IMR-90 (cell line): ENCODE results near the gene AGAP1. TPM values are rescaled to one million over a fixed set of nuclear protein-coding genes. Genes with fewer than 3 reads are reported as not detected.

ENCODE experiments used
- ATAC-seq: fragments of 200-7000 bp; cut with Tn5 transposase; 2 replicates; pipeline ENCODE4 v1.9.1; 2020; ENCODE audit warnings: low read depth, mild to moderate bottlenecking, moderate library complexity
- BruUV-seq: library from RNA; stranded (reverse); fragments of 400-500 nt; replicated peaks from 2 replicates; lab custom pipeline; 2021; lab: Mats Ljungman, UMichigan
- CTCF ChIA-PET: fragments of 300-600 bp; formaldehyde crosslinking; extraction: SDS; loops from one replicate; lab custom pipeline; 2021; ENCODE audit warnings: antibody characterized with exemption; lab: Yijun Ruan, JAX
- POLR2A ChIA-PET: fragments of 300-600 bp; sonication (Branson Sonifier 250); formaldehyde crosslinking; loops from one replicate; lab custom pipeline; 2022; ENCODE audit warnings: antibody characterized with exemption; ENCODE audit not compliant: unreplicated experiment; lab: Charles Lee
- DNase-seq: peaks from one replicate; pipeline ENCODE4 v3.0.0; 2013
- H2AFZ ChIP-seq: replicated peaks from 2 replicates; pipeline ENCODE3; 2013; ENCODE audit warnings: low read length, mild to moderate bottlenecking; ENCODE audit not compliant: poor library complexity
- H2AK5ac ChIP-seq: 2 replicates; pipeline ENCODE4 v1.6.1; 2013; ENCODE audit warnings: low read depth, low read length, inconsistent platforms
- H2AK9ac ChIP-seq: replicated peaks from 2 replicates; pipeline ENCODE3; 2013; ENCODE audit warnings: mild to moderate bottlenecking, low read depth, low read length, moderate library complexity; ENCODE audit not compliant: poor library complexity
- H2BK120ac ChIP-seq: 2 replicates; pipeline ENCODE4 v1.6.1; 2013; ENCODE audit warnings: low read depth, low read length, inconsistent platforms
- H2BK15ac ChIP-seq: 3 replicates; pipeline ENCODE4 v1.6.1; 2013; ENCODE audit warnings: low read depth, low read length, inconsistent platforms
- H2BK20ac ChIP-seq: 2 replicates; pipeline ENCODE4 v1.6.1; 2013; ENCODE audit warnings: low read depth, mild to moderate bottlenecking, inconsistent platforms, low read length, moderate library complexity
- H2BK5ac ChIP-seq: 2 replicates; pipeline ENCODE4 v1.6.1; 2013; ENCODE audit warnings: mild to moderate bottlenecking, low read depth, low read length, inconsistent platforms; ENCODE audit not compliant: poor library complexity, severe bottlenecking
- H3K14ac ChIP-seq: replicated peaks from 2 replicates; pipeline ENCODE4 v1.6.1; 2013; ENCODE audit warnings: low read depth, low read length, inconsistent platforms
- H3K18ac ChIP-seq: 2 replicates; pipeline ENCODE4 v1.6.1; 2013; ENCODE audit warnings: low read depth, low read length, control low read depth
- H3K23ac ChIP-seq: 2 replicates; pipeline ENCODE4 v1.6.1; 2013; ENCODE audit warnings: low read depth, low read length, inconsistent platforms
- H3K27ac ChIP-seq: 2 replicates; pipeline ENCODE4 v1.5.1; 2013; ENCODE audit warnings: mild to moderate bottlenecking, control low read depth, low read length; ENCODE audit not compliant: insufficient read depth
- H3K27me3 ChIP-seq: 2 replicates; pipeline ENCODE4 v1.6.1; 2013; ENCODE audit warnings: low read length; ENCODE audit not compliant: control insufficient read depth, insufficient read depth
- H3K36me3 ChIP-seq: 2 replicates; pipeline ENCODE4 v1.6.1; 2013; ENCODE audit warnings: low read length, mixed read lengths; ENCODE audit not compliant: control insufficient read depth, insufficient read depth
- H3K4ac ChIP-seq: 2 replicates; pipeline ENCODE4 v1.6.1; 2013; ENCODE audit warnings: low read depth, low read length, inconsistent platforms
- H3K4me1 ChIP-seq: 2 replicates; pipeline ENCODE4 v1.6.1; 2013; ENCODE audit warnings: low read length, mixed read lengths; ENCODE audit not compliant: control insufficient read depth, insufficient read depth
- H3K4me2 ChIP-seq: 2 replicates; pipeline ENCODE4 v1.6.1; 2013; ENCODE audit warnings: low read depth, mild to moderate bottlenecking, control low read depth, low read length, moderate library complexity
- H3K4me3 ChIP-seq: 2 replicates; pipeline ENCODE4 v1.5.1; 2013; ENCODE audit warnings: low read depth, mild to moderate bottlenecking, control low read depth, low read length, moderate library complexity; ENCODE audit not compliant: insufficient read depth
- H3K56ac ChIP-seq: 2 replicates; pipeline ENCODE4 v1.6.1; 2013; ENCODE audit warnings: low read length, inconsistent platforms; ENCODE audit not compliant: insufficient read depth; ENCODE audit errors: extremely low read depth
- H3K79me1 ChIP-seq, 2 experiments: 2 replicates each; pipeline ENCODE4 v1.6.1; 2013; ENCODE audit warnings: low read length in 2 of 2, inconsistent platforms in 1 of 2, low read depth in 1 of 2
- H3K9ac ChIP-seq: 2 replicates; pipeline ENCODE4 v1.6.1; 2013; ENCODE audit warnings: low read depth, low read length, control low read depth
- H3K9me1 ChIP-seq: 2 replicates; pipeline ENCODE4 v1.6.1; 2013; ENCODE audit warnings: low read length, inconsistent platforms; ENCODE audit not compliant: insufficient read depth
- H3K9me3 ChIP-seq: 2 replicates; pipeline ENCODE4 v1.6.1; 2013; ENCODE audit warnings: low read length; ENCODE audit not compliant: control insufficient read depth, insufficient read depth
- H4K20me1 ChIP-seq: 2 replicates; pipeline ENCODE4 v1.6.1; 2013; ENCODE audit warnings: low read length, inconsistent platforms; ENCODE audit not compliant: insufficient read depth
- H4K5ac ChIP-seq: 2 replicates; pipeline ENCODE4 v1.6.1; 2013; ENCODE audit warnings: mild to moderate bottlenecking, low read depth, low read length, control low read depth
- H4K8ac ChIP-seq, 2 experiments: 2 replicates each; pipeline ENCODE4 v1.6.1; 2013; ENCODE audit warnings: low read depth in 2 of 2, low read length in 2 of 2, control low read depth in 1 of 2, inconsistent platforms in 1 of 2
- H4K91ac ChIP-seq: 2 replicates; pipeline ENCODE4 v1.6.1; 2013; ENCODE audit warnings: low read depth, low read length, inconsistent platforms; ENCODE audit not compliant: insufficient read depth
- BHLHE40 ChIP-seq: fragments of 150-350 bp; IDR thresholded peaks from 2 replicates; pipeline ENCODE4 v1.6.1; 2016; ENCODE audit warnings: mild to moderate bottlenecking, low read depth, low read length
- CEBPB ChIP-seq: IDR thresholded peaks from 2 replicates; pipeline ENCODE4 v1.6.1; 2012; ENCODE audit warnings: low read depth, low read length, improper control_type of control experiment
- ELK1 ChIP-seq: fragments of 150-350 bp; IDR thresholded peaks from 2 replicates; pipeline ENCODE4 v1.6.1; 2016; ENCODE audit warnings: low read depth, mild to moderate bottlenecking, low read length, moderate library complexity, borderline replicate concordance
- MAFK ChIP-seq: IDR thresholded peaks from 2 replicates; pipeline ENCODE4 v1.6.1; 2012; ENCODE audit warnings: low read depth, low read length, improper control_type of control experiment
- NFE2L2 ChIP-seq: fragments of 150-350 bp; IDR thresholded peaks from 2 replicates; pipeline ENCODE4 v1.6.1; 2016; ENCODE audit warnings: low read depth, mild to moderate bottlenecking, low read length
- RAD21 ChIP-seq: IDR thresholded peaks from 2 replicates; pipeline ENCODE4 v1.6.1; 2012; ENCODE audit warnings: low read length, improper control_type of control experiment
- RCOR1 ChIP-seq: IDR thresholded peaks from 2 replicates; pipeline ENCODE4 v1.6.1; 2012; ENCODE audit warnings: mild to moderate bottlenecking, low read length, improper control_type of control experiment; ENCODE audit not compliant: insufficient replicate concordance
- SMC3 ChIP-seq: fragments of 150-350 bp; IDR thresholded peaks from 2 replicates; pipeline ENCODE4 v1.6.1; 2016; ENCODE audit warnings: low read depth, mild to moderate bottlenecking, antibody characterized with exemption, low read length, moderate library complexity
- WGBS, 2 experiments: methylation state at CpG; one replicate each; pipeline versions ENCODE4 v1.1.5 to v1.1.7; 2013; ENCODE audit warnings: missing lambda C conversion rate in 2 of 2; ENCODE audit not compliant: insufficient read length in 1 of 2; ENCODE audit errors: extremely low coverage in 2 of 2; 5-methylcytosine and 5-hydroxymethylcytosine counted together
- dilution Hi-C: fragments of 300-500 bp; cut with HindIII; formaldehyde crosslinking; loops from one replicate; pipeline ENCODE4 v1.14.3; 2018; ENCODE audit warnings: low sequenced_read_pairs; ENCODE audit not compliant: unreplicated experiment
- in situ Hi-C: fragments of 300-500 bp; cut with MboI; formaldehyde crosslinking; loops from 3 replicates; pipeline ENCODE4 v1.14.3; 2019; ENCODE audit warnings: low sequenced_read_pairs, inconsistent platforms, mixed read lengths
- intact Hi-C: fragments of 100-400 bp; cut with micrococcal nuclease; formaldehyde crosslinking; loops from 2 replicates; pipeline ENCODE4 v1.10.0; 2022
- polyA plus RNA-seq, 3 experiments: library from polyadenylated mRNA; depleted of rRNA; stranded (reverse); fragments of >200 nt; gene quantifications; 2 replicates each; pipeline ENCODE4 v1.2.3, GENCODE V29; 2012; ENCODE audit warnings: low replicate concordance in 1 of 3
- total RNA-seq: library from RNA; depleted of rRNA; stranded (reverse); fragments of >200 nt; gene quantifications from 2 replicates; pipeline ENCODE4 v1.2.3, GENCODE V29; 2012

The AGAP1 gene
- total and polyA plus RNA-seq, 2 of the 4 experiments (the other 2 are of a cell fraction), result 15.1 to 16.4 TPM

GRCh38 chr2:236101311-236101950 lies 607.6 kb downstream of the AGAP1 start:
- POLR2A ChIA-PET, result no interaction called here
- no peak overlapping the region for H3K14ac ChIP-seq
- CTCF ChIA-PET, result no interaction called here

More at GRCh38 chr2:236101311-236101950, 607.6 kb downstream of the AGAP1 start:
- Histone ChIP-seq H3K79me1 (no peaks in the 10 kb centered on the region), H3K4me2 (no peak overlapping the region), H4K20me1 (no peaks in the 10 kb centered on the region), H3K36me3 (0 out of 2 replicates have a peak, but pooled peaks cover 3% of the 10 kb centered on the region), H3K23ac (no peak overlapping the region), H3K4ac (no peak overlapping the region), H3K4me3 (no peak overlapping the region), H2BK120ac (no peak overlapping the region), H3K27me3 (no peaks in the 10 kb centered on the region), H3K4me1 (no peaks in the 10 kb centered on the region), H2BK5ac (no peak overlapping the region), H2AK9ac (no peak overlapping the region), H4K5ac (no peak overlapping the region), H3K9me1 (no peaks in the 10 kb centered on the region; the same call in 1 of the 2 replicates), H2BK15ac (no peak overlapping the region), H3K18ac (no peak overlapping the region), H2BK20ac (no peak overlapping the region), H4K8ac (no peak overlapping the region), H4K91ac (no peak overlapping the region), H2AK5ac (no peak overlapping the region), H3K9me3 (no peaks in the 10 kb centered on the region), H3K27ac (no peak overlapping the region), H3K9ac (no peak overlapping the region), H3K56ac (no peak overlapping the region), H2AFZ (no peak overlapping the region)
- in situ Hi-C loops (no loop called here), dilution Hi-C loops (no loop called here), intact Hi-C loops (no loop called here)
- TF ChIP-seq RAD21 (no peak), ELK1 (no peak), BHLHE40 (no peak), RCOR1 (no peak), SMC3 (no peak), NFE2L2 (no peak), MAFK (no peak), CEBPB (no peak)
- no TSS peak for BruUV-seq
- ATAC-seq (no peak), DNase-seq (no peak)
- 83% methylated on average over 16 of the region's 29 CpGs; no CpG with 5 or more reads in 1 of the 2 experiments for WGBS, 2 experiments
